ENCODE results near the gene YPEL3. TPM values are rescaled to one million over a fixed set of nuclear protein-coding genes. Genes with fewer than 3 reads are reported as not detected.

The YPEL3 gene
- total RNA-seq, 1 donor from 2014 or later = 25.5 TPM

GRCh38 chr16:30083216-30084055 lies 12.6 kb downstream of the YPEL3 start:
- no peak for TF ChIP-seq CTCF (IDR thresholded peaks at IDR 0.05; ENCODE audit: insufficient read depth, low read length, poor library complexity, severe bottlenecking)
- DNase-seq (ENCODE audit: low read depth) = no peak
- H3K36me3 ChIP-seq (ENCODE audit: control insufficient read depth, insufficient read depth, low read length) = peaks cover 6% of the 10 kb centered on the region
- H3K27me3 ChIP-seq (ENCODE audit: control insufficient read depth, insufficient read depth, low read length) = no peaks in the 10 kb centered on the region
- H3K4me3 ChIP-seq (ENCODE audit: low read depth, low read length) = no peak overlapping the region

- no peak for DNase-seq (ENCODE audit: low read depth)
- TF ChIP-seq CTCF (IDR thresholded peaks at IDR 0.05; ENCODE audit: insufficient read depth, low read length, poor library complexity, severe bottlenecking) = peak; percentile 17
- Histone ChIP-seq H3K4me3 (ENCODE audit: low read depth, low read length) (no peak overlapping the region), H3K36me3 (ENCODE audit: control insufficient read depth, insufficient read depth, low read length) (peaks cover 7% of the 10 kb centered on the region), H3K27me3 (ENCODE audit: control insufficient read depth, insufficient read depth, low read length) (no peaks in the 10 kb centered on the region)
These were observed 13.4 kb downstream of the YPEL3 start for GRCh38 chr16:30082545-30083090.

- peaks cover 7% of the 10 kb centered on the region for H3K36me3 ChIP-seq (ENCODE audit: control insufficient read depth, insufficient read depth, low read length)
These were observed 16.5 kb downstream of the YPEL3 start for GRCh38 chr16:30079480-30079879.

GRCh38 chr16:30078744-30079143 lies 17.3 kb downstream of the YPEL3 start:
- no peak for TF ChIP-seq CTCF (IDR thresholded peaks at IDR 0.05; ENCODE audit: insufficient read depth, low read length, poor library complexity, severe bottlenecking)
- Histone ChIP-seq H3K36me3 (ENCODE audit: control insufficient read depth, insufficient read depth, low read length) (peaks cover 7% of the 10 kb centered on the region), H3K27me3 (ENCODE audit: control insufficient read depth, insufficient read depth, low read length) (no peaks in the 10 kb centered on the region)

More at GRCh38 chr16:30079480-30079879, 16.5 kb downstream of the YPEL3 start:
- Histone ChIP-seq H3K4me3 (ENCODE audit: low read depth, low read length) (no peak overlapping the region), H3K27me3 (ENCODE audit: control insufficient read depth, insufficient read depth, low read length) (no peaks in the 10 kb centered on the region)
- no peak for DNase-seq (ENCODE audit: low read depth)
- TF ChIP-seq CTCF (IDR thresholded peaks at IDR 0.05; ENCODE audit: insufficient read depth, low read length, poor library complexity, severe bottlenecking) = no peak

GRCh38 chr16:30077656-30078055 lies 18.4 kb downstream of the YPEL3 start:
- H3K4me3 ChIP-seq (ENCODE audit: low read depth, low read length) = no peak overlapping the region
- TF ChIP-seq CTCF (IDR thresholded peaks at IDR 0.05; ENCODE audit: insufficient read depth, low read length, poor library complexity, severe bottlenecking) = no peak
- DNase-seq (ENCODE audit: low read depth) = no peak

More at GRCh38 chr16:30078744-30079143, 17.3 kb downstream of the YPEL3 start:
- no peak overlapping the region for H3K4me3 ChIP-seq (ENCODE audit: low read depth, low read length)
- no peak for DNase-seq (ENCODE audit: low read depth)

More at GRCh38 chr16:30077656-30078055, 18.4 kb downstream of the YPEL3 start:
- Histone ChIP-seq H3K27me3 (ENCODE audit: control insufficient read depth, insufficient read depth, low read length) (no peaks in the 10 kb centered on the region), H3K36me3 (ENCODE audit: control insufficient read depth, insufficient read depth, low read length) (peaks cover 7% of the 10 kb centered on the region)

Data from kidney epithelial cell (primary cell).